T-helper 17 cell (primary cell): ENCODE measurements around the gene ATOSB. TPM values are rescaled to one million over a fixed set of nuclear protein-coding genes. Genes with fewer than 3 reads are reported as not detected.

Experiments
- ATAC-seq: fragments of 150-1000 bp; cut with Tn5 transposase; 2 replicates; pipeline ENCODE4 v1.10.0; 2021; ENCODE audit warnings: mild to moderate bottlenecking, moderate library complexity
- DNase-seq, 3 donors: peaks; one replicate each; pipeline versions ENCODE4 v3.0.0 to v3.0.0-alpha.2; 2020 to 2021
- H3K9me3 ChIP-seq: one replicate; pipeline ENCODE4 v1.7.0; 2013; ENCODE audit warnings: low read length, mild to moderate bottlenecking; ENCODE audit not compliant: control insufficient read depth, poor library complexity, severe bottlenecking
- H3K27ac Mint-ChIP-seq: one replicate; pipeline ENCODE4 v1.8.0; 2022; ENCODE audit warnings: mild to moderate bottlenecking, moderate library complexity, mixed read lengths
- H3K27me3 Mint-ChIP-seq: one replicate; pipeline ENCODE4 v1.8.0; 2022; ENCODE audit warnings: mixed read lengths
- H3K36me3 Mint-ChIP-seq: one replicate; pipeline ENCODE4 v1.8.0; 2022; ENCODE audit warnings: low read depth, mixed read lengths
- H3K4me1 Mint-ChIP-seq: one replicate; pipeline ENCODE4 v1.8.0; 2022; ENCODE audit warnings: mild to moderate bottlenecking, mixed read lengths
- H3K4me3 Mint-ChIP-seq: one replicate; pipeline ENCODE4 v1.8.0; 2022; ENCODE audit warnings: mild to moderate bottlenecking, moderate library complexity, mixed read lengths
- total RNA-seq, 4 donors: library from RNA in 2 of 4; stranded (reverse) in 2 of 4; gene quantifications; one replicate each; pipeline ENCODE4 v1.2.3 and lab custom pipeline; 2022 to 2026

The ATOSB gene
- total RNA-seq, 2 donors from 2014 or later = 9.8 to 11.6 TPM

DNA sequence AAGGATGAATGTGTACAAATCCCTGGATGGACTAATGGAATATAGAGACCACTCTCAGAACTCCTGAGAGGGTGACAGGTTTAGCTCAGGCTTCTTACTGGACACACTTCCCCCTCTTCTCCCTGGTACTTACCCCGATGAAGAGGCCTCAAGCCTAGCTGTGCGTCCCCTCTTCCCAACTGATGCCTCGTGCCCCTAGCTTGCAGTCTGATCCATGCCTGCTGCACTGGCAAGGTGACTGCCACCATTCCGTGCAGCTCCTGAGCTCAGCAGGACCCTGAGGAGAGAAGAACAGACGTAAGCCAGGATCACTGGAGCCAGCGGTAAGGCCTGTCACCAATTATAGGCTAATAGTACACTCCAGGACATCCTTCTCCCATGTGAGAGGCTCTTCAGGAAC lies 7.2 kb downstream of the ATOSB start:
- H3K27me3 Mint-ChIP-seq = no peaks in the 10 kb centered on the region
- no peak for ATAC-seq
- H3K9me3 ChIP-seq = no peaks in the 10 kb centered on the region
- H3K36me3 Mint-ChIP-seq = peaks cover 5% of the 10 kb centered on the region
- peak overlapping the region; percentile 6 for H3K27ac Mint-ChIP-seq
- H3K4me1 Mint-ChIP-seq = peaks cover 35% of the 10 kb centered on the region
- no peak for DNase-seq
- no peak overlapping the region for H3K4me3 Mint-ChIP-seq

DNA sequence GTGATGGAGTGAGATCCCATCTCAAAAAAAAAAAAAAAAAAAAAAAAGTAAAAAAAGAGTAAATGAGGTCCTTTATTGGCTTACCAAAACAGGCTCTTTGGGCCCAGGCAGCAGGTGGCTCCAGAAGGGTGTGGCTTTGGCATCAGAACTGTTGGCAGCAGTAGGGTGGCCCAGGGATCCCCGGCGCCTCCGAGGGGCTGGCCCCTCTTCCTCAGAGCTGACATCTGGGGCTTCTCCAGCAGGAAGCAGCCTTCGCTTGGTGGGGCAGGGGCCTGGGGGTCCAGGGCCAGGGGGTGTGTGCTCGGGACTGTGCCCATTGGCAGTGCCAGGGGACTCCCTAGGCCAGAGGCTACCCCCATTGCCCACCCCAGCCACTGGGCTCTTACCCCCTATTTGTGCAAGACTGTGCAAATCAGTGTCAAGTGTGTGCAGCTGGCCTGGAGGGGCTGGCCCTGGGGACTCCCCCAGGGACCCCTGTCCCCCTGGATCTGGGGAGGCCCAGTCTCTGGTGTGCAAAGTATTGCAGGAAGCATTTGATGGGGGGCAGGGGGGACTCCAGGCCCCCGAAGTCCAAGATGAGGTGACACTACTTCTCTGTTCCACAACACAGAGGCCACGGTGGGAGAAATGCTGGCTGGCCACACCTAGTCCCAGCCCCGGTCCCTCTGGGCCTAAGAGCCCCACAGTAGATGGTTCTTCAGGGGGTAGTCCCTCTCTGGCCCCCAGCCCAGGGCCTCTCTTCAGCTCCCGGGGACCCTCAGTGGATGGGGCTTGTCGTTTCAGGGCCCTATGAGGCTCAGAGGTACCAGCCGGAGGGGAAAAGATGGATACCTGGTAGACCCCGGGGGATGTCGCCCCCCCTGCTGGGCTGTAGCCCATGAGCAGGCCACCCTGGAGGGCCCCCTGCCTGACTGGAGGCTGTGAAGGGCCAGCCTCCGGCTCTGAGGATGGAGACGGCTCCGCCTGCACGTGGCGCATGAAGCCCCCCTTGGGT lies 8.1 kb downstream of the ATOSB start:
- no peak for DNase-seq
- Mint-ChIP-seq H3K27ac (no peak overlapping the region), H3K27me3 (no peaks in the 10 kb centered on the region), H3K4me3 (no peak overlapping the region), H3K36me3 (peaks cover 9% of the 10 kb centered on the region), H3K4me1 (peaks cover 42% of the 10 kb centered on the region)
- no peaks in the 10 kb centered on the region for H3K9me3 ChIP-seq
- ATAC-seq = no peak

DNA sequence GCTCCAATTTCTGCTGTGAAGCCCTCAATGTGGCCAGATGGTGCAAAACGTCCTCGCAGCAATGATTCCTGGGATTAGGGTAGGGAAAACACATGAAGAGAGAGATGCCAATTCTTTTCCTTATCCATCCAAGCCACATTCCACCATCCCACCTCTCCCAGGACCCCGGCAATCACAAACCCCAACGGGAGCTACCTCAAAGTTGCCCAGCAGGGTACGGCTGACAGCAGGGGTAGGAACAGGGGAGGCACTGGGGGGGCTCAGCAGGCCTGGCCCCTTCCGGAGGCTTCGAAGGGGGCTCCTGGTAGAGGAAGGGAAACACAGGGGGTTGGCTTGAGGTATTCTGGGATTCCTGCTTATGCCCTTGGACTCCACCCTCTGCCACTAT lies 9.3 kb downstream of the ATOSB start:
- no peak overlapping the region for H3K27ac Mint-ChIP-seq
- H3K9me3 ChIP-seq = no peaks in the 10 kb centered on the region
- H3K36me3 Mint-ChIP-seq = peaks cover 9% of the 10 kb centered on the region
- ATAC-seq (no peak), DNase-seq (no peak)
- H3K27me3 Mint-ChIP-seq = no peaks in the 10 kb centered on the region
- H3K4me3 Mint-ChIP-seq = no peak overlapping the region
- H3K4me1 Mint-ChIP-seq = peaks cover 38% of the 10 kb centered on the region

DNA sequence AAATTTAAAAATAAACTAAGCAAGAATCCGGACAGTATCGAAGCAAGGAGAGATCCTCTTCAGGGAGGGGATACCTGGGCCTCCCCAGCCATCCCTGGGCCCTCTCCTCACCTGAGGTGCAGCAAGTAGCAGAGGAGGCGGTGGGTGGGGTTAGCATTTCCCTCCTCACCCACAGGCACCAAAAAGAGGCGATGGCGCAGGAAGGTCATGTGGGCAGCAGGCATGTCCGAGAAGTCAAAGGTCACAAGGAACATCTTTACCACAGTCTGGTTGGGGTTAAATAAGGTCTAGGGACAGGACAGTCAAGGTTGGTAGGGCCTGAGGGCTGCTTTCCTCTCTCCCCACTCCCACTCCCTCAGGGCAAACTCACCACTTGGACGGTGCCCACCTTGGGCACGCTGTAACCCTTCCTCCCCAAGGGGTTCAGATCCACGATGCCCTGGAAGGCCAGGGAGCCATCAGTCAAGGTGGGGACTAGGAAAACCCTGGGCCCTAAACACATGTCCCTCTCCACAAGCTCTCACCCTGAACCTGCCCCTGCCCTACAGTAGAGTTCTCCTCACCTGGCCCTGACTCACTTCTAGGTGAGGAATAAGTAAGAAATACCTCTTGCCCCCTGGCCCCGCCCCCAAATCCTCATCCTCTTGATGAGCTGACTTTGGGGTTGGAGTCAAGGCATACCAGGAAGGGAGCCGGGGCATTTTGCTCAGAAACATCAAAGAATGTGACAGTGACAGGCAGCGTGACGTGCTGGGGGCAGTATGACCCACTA lies 9.9 kb downstream of the ATOSB start:
- peaks cover 36% of the 10 kb centered on the region for H3K4me1 Mint-ChIP-seq
- no peak overlapping the region for H3K27ac Mint-ChIP-seq
- H3K4me3 Mint-ChIP-seq = no peak overlapping the region
- DNase-seq (no peak), ATAC-seq (no peak)
- H3K27me3 Mint-ChIP-seq = no peaks in the 10 kb centered on the region
- H3K36me3 Mint-ChIP-seq = peaks cover 11% of the 10 kb centered on the region
- H3K9me3 ChIP-seq = no peaks in the 10 kb centered on the region

DNA sequence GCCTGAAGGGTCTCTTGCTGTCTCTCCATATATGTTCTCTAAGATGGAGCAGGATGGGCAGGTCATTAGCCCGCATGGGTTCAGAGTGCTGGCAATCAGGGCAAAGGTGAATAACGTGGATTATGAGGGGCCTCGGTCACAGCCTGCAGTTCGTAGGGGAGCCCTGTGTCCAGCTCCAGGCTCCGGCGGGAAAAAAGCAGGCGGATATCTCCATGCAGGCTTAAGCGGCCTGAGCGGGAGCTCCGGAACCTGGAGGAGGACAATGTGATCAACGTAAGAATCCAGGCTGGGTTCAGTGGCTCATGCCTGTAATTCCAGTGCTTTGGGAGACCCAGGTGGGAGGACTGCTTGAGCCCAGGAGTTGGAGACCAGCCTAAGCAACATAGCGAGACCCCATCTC lies 10.5 kb downstream of the ATOSB start:
- peaks cover 15% of the 10 kb centered on the region for H3K36me3 Mint-ChIP-seq
- no peaks in the 10 kb centered on the region for H3K27me3 Mint-ChIP-seq
- ATAC-seq (no peak), DNase-seq (no peak)
- peaks cover 31% of the 10 kb centered on the region for H3K4me1 Mint-ChIP-seq
- H3K27ac Mint-ChIP-seq = peak overlapping the region; percentile 97
- H3K4me3 Mint-ChIP-seq = no peak overlapping the region
- H3K9me3 ChIP-seq = no peaks in the 10 kb centered on the region

DNA sequence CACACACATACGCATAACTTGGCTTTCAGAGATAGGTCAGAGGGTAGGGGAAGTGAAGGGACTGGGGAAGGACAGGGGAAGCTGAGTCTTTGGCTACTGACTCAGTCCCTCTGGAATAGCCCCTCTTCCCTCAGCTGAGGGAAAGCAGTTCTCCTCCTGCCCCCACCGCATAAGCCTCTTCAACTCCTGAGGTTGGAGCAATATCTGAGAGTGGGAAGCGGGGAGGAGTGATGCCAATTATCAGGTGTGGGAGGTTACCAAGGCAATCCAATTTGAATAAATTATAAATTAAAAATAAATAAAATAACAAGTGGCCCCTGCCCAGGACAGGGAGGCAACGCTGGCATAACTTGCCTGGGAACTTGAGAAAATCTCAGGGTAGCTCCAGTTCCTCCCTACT lies 11.1 kb downstream of the ATOSB start:
- Mint-ChIP-seq H3K36me3 (peaks cover 17% of the 10 kb centered on the region), H3K4me1 (peaks cover 27% of the 10 kb centered on the region), H3K4me3 (no peak overlapping the region), H3K27ac (peak overlapping the region; percentile 97), H3K27me3 (no peaks in the 10 kb centered on the region)
- no peaks in the 10 kb centered on the region for H3K9me3 ChIP-seq
- DNase-seq (no peak), ATAC-seq (no peak)

DNA sequence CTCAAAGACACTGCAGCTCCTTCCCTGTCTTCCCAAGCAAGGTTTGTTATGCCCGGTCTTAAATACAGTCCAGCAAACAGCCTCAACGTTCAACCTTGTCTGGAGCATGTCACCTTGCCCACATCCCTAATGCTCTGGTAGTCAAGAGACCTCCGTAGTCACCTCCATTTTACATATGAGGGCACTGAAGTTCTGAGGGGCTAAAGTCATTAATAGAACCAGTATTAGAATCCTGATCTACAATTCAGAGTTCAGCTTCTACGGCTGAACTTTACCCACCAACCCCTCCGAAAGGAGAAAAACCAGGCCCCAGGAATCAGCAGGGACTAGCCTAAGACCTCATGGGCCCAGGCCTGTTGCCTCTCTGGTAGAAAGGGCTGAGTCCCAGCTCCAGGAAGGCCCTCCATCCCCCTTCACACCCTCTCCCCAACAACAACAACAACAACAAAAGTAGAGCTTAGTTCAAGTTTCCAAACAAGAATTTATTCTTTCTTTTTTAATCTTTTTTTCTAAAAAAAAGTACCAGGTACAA lies 11.9 kb downstream of the ATOSB start:
- peaks cover 17% of the 10 kb centered on the region for H3K36me3 Mint-ChIP-seq
- H3K27me3 Mint-ChIP-seq = no peaks in the 10 kb centered on the region
- DNase-seq (no peak), ATAC-seq (no peak)
- peaks cover 25% of the 10 kb centered on the region for H3K4me1 Mint-ChIP-seq
- H3K27ac Mint-ChIP-seq = peak overlapping the region; percentile 97
- no peaks in the 10 kb centered on the region for H3K9me3 ChIP-seq
- H3K4me3 Mint-ChIP-seq = peak overlapping the region; percentile 99

DNA sequence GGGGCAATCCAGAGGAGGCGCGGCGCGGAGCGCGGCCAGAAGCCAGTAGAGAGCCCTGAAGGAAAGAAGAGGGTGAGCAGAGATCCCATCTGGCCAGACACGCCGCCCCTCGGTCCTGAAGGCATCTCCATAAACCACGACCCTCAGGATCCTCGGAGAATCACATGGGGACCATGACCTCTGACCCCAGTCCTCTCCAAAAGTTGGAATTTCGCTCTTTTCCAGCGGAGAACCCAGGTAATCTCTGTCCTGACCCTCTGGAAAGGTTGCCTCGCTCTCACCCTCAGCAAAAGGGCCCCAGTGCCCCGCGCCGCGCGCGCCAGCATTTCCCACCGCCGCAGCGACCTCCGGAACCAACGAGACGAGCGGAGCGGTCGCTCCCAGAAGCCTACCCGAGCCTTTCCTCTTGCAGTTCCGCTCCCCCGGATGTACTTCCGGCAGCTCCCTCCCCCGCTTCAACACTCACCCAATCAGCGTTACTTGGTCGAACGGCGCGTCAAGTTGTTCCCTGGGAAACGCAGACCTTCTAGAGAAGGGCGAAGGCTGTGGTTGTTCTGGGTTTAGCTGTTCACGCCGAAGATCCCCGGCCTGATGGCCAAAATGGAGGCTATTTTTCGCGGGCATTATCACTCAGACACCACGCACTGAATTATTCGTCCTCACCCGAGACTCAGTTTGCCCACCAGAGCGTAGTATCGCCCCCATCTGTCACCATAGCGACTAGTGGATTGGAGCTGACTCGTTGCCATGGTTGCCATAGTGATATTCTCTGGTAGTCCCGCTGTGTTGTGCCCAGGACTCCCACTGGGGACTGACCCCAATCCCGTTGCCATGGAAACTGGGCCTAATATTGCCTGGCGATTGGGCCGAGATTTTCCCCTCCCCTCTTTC lies 12.6 kb downstream of the ATOSB start, which contains the start of gene STOML2:
STOML2 (minus strand) TSS at position 363 of the 891 bp plus-strand sequence; CDS start at position 326, 37 bp downstream.
- no peaks in the 10 kb centered on the region for H3K27me3 Mint-ChIP-seq
- H3K9me3 ChIP-seq = no peaks in the 10 kb centered on the region

DNA sequence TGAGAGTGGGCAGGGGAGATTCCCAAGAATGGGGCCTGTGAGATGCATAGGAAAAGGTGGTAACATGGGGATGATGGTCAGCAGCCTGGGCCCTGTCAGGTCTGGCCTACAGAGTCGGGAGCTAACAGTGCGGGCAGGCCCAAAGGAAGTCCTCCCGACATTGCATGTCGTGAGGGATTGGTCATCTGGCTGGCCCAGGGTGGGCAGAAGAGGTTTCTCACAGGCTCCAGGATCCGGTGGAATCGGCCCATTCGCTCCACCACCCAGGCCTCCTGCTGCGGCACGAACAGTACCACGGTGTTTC lies 13.2 kb downstream of the ATOSB start:
- peak; percentile 24 for ATAC-seq
- Mint-ChIP-seq H3K4me1 (peaks cover 28% of the 10 kb centered on the region), H3K4me3 (peak overlapping the region; percentile 99), H3K27ac (peak overlapping the region; percentile 97), H3K27me3 (no peaks in the 10 kb centered on the region), H3K36me3 (peaks cover 17% of the 10 kb centered on the region)
- H3K9me3 ChIP-seq = no peaks in the 10 kb centered on the region
- no peak for DNase-seq

More for the DNA sequence above, 12.6 kb downstream of the ATOSB start, which contains the start of gene STOML2:
- H3K36me3 Mint-ChIP-seq = peaks cover 17% of the 10 kb centered on the region
- H3K4me3 Mint-ChIP-seq = peak within 1 kb of the TSS; percentile 99
- peaks cover 23% of the 10 kb centered on the region for H3K4me1 Mint-ChIP-seq
- ATAC-seq (peak; percentile 97), DNase-seq (peak; percentile 77 to 86 (median 85))
- peak within 1 kb of the TSS; percentile 97 for H3K27ac Mint-ChIP-seq

DNA sequence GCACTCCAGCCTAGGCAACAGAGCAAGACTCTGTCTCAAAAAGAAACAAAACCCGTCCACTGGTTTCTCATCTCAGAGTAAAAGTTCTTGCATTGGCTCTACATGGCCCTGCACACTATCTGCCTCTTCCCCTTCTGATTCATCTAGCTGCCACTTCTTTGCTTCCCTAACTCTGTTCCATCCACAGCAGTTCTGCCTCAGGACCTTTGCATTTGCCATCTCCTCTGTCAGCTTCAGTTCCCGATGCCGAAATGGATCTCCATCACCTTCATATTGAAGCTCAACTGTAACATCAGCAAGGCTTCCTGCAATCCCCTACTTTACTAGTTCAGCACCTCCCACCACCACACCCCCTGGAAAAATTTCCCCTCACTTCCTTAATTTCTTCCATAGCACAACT lies 18.1 kb downstream of the ATOSB start:
- H3K27me3 Mint-ChIP-seq = no peaks in the 10 kb centered on the region
- DNase-seq = no peak
- H3K27ac Mint-ChIP-seq = no peak overlapping the region
- ATAC-seq = no peak
- H3K9me3 ChIP-seq = no peaks in the 10 kb centered on the region
- peaks cover 13% of the 10 kb centered on the region for H3K36me3 Mint-ChIP-seq
- peak overlapping the region; percentile 70 for H3K4me3 Mint-ChIP-seq
- H3K4me1 Mint-ChIP-seq = peaks cover 35% of the 10 kb centered on the region

DNA sequence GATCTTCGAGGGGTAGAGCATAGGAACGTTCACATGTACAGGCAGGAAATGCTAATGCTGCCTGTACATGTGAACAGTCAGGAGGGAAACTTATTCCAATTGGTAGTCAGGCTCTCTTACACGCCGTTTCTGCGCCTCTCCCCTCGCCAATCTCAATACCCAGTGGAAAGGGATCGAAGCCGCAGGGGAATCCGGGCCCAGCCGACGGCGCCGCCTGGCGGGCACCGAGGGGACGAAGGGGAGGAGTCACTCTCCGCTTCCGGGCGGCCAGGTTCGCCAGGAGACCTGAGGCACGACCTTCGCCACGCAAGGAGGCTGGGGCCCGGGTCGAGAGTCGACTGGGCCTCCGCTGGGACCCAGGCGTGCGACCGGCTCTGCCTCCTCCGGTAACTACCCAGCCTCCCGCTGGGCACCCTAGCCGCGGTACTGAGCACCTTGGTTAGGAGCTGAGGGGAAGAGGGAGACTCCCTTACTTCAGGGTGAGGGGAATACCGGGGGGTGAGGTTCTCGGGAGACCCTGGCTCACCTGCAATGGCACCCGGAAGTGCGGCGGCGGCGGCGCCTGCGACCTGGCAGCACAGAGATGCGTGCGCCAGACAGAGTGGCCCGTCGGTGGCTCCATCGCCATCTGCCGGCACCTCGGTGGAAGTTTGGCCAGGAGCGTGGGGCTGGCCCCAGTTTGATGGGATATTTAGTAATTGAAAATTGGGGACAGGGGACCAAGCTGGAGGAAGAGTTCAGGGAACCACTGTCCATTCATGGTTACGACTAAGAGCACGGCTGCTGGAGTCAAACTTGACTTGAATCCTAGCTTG lies 19.4 kb downstream of the ATOSB start, which contains the start of gene PIGO:
PIGO (minus strand) TSS at position 557 of the 815 bp plus-strand sequence. CDS start 1,026 bp downstream, outside the sequence.
- H3K4me1 Mint-ChIP-seq = peaks cover 27% of the 10 kb centered on the region
- no peaks in the 10 kb centered on the region for H3K27me3 Mint-ChIP-seq
- DNase-seq (peak; percentile 83 to 85 (median 85)), ATAC-seq (peak; percentile 93)
- H3K9me3 ChIP-seq = no peaks in the 10 kb centered on the region
- peak within 1 kb of the TSS; percentile 85 for H3K4me3 Mint-ChIP-seq
- peak within 1 kb of the TSS; percentile 90 for H3K27ac Mint-ChIP-seq
- peaks cover 15% of the 10 kb centered on the region for H3K36me3 Mint-ChIP-seq

DNA sequence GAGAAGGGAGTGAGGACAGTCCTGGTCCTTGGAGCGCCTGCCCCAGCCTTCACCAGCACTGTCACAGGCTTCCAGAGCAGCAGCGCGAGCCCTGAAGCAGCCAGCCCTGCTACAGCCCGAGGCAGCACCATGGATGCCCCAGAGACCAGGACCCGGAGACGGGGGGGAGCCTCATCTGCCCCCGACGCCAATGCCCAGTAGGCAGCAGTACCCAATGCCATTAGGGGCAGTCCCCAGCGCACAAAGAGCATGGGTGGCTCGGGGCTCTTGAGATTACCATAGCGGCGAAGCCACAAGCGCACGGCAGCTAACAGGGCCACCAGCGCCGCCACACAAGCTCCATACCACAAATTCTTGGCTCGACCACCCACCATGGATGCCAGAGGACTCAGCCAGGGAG lies 24.1 kb downstream of the ATOSB start:
- no peak for ATAC-seq
- Mint-ChIP-seq H3K36me3 (peaks cover 18% of the 10 kb centered on the region), H3K4me3 (no peak overlapping the region), H3K4me1 (peaks cover 17% of the 10 kb centered on the region), H3K27ac (peak overlapping the region; percentile 75), H3K27me3 (no peaks in the 10 kb centered on the region)
- no peak for DNase-seq
- no peaks in the 10 kb centered on the region for H3K9me3 ChIP-seq
